DMS53 (cell line): Measurements from ENCODE around the gene HES2.
A peak's percentile ranks its signal among the peaks of the same experiment; 100 is the strongest.
"Not testable (repeated sequence)": the region's sequence is repeated elsewhere in the genome, so short reads cannot be mapped to it uniquely, and the experiment has no call there.

Experiments
- DNase-seq: peaks from one replicate; lab custom pipeline; 2025; lab: John Stamatoyannopoulos, UW

HES2 gene

GRCh38 chr1:6418668-6419396 lies 887 bp downstream of the HES2 start:
- DNase-seq: peak; percentile 70

DNA sequence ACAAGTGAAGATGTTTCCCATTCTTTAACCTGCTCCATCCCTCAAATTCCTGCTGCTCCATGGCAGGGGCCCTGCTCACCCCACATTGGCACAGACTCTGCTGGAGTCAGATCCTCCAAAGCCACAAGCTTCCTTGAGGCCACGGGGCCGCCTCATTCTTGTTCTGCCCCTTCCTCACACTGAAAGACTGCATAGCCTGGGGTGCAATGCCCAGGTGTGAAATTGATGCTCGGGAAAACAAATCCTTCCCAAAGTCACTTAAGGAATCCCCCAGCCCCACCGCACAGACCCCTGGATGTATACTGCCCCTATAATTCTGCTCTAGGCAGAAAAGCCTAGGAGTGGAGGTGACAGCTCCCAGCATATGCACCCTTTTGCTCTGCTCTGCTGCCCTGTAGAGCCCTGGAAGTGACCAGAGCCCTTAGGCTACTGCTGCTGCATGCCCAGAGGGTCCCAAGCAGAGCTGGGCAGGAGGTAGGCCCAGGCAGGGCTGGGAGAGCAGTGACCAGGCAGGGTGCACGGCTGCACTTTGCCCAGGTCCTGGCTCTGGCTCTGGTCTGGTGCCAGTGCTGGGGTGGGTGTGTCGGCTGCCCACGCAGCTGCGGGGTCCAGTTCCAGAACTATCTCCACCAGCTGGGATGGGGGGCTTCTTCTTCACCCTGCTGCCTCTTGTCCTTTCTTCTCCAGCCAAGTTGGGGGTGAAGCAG lies 1.6 kb downstream of the HES2 start:
- DNase-seq: no peak

- no peak for DNase-seq
These were observed 2.8 kb downstream of the HES2 start for GRCh38 chr1:6416906-6417305.

DNA sequence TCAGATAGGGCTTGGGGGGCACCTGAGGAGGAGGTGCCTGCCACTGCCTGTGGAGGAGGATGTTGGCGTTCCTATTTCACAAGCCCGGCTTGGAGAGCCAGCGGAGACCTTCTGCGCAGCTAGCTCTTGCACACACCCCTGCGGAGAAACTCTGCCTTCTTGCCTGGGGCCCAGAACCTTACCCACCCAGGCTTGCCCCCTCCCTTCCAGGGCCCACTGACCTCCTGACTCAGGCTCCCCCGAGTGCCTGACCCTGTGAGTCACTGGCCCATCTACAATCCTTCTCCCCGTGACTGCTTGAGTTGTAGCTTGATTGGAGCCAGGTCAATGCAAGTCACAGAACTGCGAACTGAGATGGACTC lies 3.4 kb downstream of the HES2 start:
- DNase-seq: no peak

GRCh38 chr1:6414881-6415626 lies 4.7 kb downstream of the HES2 start:
- DNase-seq: no peak

GRCh38 chr1:6414443-6414844 lies 5.3 kb downstream of the HES2 start:
- peak; percentile 24 for DNase-seq

GRCh38 chr1:6412896-6413295 lies 6.8 kb downstream of the HES2 start:
- peak; percentile 79 for DNase-seq

- no peak for DNase-seq
These were observed 9.3 kb downstream of the HES2 start for GRCh38 chr1:6410248-6410893.

DNA sequence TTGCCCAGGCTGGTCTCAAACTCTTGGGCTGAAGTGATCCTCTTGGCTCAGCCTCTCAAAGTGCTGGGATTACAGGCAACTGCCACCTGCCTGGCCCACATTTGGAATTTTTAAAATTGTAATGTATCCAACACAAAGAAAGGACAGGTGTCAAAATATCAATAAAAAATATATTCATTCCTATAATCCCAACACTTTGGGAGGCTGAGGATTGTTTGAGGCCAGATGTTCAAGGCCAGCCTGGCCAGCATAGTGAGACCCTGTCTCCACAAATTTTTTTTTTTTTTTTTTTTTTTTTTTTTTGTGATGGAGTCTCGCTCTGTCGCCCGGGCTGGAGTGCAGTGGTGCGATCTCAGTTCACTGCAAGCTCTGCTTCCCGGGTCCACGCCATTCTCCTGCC lies 10.0 kb downstream of the HES2 start:
- no peak for DNase-seq

- peak; percentile 27 for DNase-seq
These were observed 10.7 kb downstream of the HES2 start for GRCh38 chr1:6409053-6409452.

DNA sequence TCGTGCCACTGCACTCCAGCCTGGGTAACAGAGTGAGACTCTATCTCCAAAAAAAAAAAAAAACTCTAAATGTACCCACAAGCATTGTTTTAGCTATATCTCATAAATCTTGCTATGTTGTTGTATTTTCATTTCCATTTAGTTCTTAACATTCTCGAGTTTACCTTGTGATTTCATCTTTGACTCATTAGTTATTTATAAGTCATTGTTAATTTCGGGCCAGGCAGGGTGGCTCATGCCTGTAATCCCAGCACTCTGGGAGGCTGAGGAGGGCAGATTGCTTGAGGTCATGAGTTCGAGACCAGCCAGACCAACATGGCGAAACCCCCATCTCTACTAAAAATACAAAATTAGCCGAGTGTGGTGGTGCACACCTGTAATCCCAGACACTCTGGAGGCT lies 11.7 kb downstream of the HES2 start:
- no peak for DNase-seq

- no peak for DNase-seq
These were observed 18.0 kb downstream of the HES2 start for GRCh38 chr1:6401673-6402072.

GRCh38 chr1:6399294-6399693 lies 20.4 kb downstream of the HES2 start:
- DNase-seq: no peak

DNA sequence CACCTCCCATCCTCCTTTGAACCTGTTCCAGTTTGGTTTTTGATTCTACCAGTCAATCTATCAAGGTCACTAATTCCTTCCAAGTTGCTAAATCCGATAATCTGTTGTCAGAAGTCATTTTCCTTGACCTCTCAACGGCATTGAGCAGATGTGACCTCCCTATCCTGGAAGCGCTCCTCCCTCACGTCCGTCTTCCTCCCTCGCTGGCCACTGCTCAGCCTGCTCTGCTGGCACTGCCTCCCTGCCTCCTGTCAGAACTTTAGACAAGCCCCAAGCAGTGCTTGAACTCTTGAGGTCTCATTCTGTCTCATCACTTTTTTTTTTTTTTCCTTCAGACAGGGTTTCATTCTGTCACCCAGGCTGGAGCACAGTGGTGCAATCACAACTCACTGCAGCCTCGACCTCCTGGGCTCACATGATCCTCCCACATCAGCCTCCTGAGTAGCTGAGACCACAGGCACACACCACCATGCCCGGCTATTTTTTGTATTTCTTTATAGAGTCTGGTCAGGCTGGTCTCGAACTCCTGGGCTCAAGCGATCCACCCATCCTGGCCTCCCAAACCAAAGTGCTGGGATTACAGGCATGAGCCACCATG lies 21.8 kb downstream of the HES2 start:
- DNase-seq: no peak

- peak; percentile 21 for DNase-seq
These were observed 22.7 kb downstream of the HES2 start for GRCh38 chr1:6396998-6397397.

GRCh38 chr1:6395781-6396244 lies 23.9 kb downstream of the HES2 start:
- not testable (repeated sequence) for DNase-seq

- DNase-seq: not testable (repeated sequence)
These were observed 24.6 kb downstream of the HES2 start for GRCh38 chr1:6395130-6395529.

DNA sequence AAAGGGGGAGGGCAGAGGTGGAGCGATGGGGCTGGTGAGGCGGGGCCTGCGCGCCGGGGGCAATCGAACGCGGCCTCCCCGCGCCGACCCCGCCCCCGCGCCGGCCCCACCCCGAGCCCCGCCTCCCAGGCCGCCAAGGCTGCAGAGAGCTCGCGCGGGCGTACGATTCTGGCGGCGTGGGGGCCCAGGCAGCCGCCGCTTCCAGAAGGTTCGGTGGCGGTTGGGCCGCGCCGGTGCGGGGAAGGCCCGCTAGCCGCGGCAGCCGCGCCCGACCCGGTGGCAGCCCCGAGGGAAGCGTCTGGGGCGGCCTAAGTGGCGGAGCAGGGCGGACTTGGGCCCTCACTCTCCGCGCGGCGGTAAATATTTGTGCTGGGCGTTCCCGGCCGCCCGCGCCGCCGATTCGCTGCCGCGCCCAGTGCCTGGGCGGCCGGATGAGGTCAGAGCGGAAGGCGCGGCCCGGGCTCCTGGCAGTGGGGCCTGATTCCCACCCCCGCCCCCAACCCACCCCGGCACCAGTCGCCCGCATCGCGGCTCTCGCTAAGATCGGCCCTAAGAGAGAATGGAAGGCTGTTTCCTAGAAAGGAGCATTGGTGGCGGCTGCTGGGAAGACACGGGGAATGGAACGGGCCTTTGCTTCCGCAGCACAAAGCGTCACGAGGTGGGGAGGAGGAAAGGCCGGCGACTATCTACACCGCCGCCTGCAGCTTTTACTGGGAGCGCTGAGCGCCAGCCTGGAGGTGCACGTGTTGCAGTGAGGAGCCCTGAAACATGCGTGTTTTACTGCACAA lies 26.1 kb downstream of the HES2 start, which contains the start of gene ACOT7:
TSS of gene ACOT7 (minus strand) at position 368 of the 788 bp plus-strand sequence. CDS start 368 bp downstream, outside the sequence.
- peak; percentile 96 for DNase-seq

GRCh38 chr1:6392809-6393399 lies 26.8 kb downstream of the HES2 start:
- peak; percentile 76 for DNase-seq

GRCh38 chr1:6391951-6392808 lies 27.5 kb downstream of the HES2 start:
- DNase-seq: peak; percentile 58
